ENCODE data around the gene MSI2. TPM values are rescaled to one million over a fixed set of nuclear protein-coding genes. Genes with fewer than 3 reads are reported as not detected.

The MSI2 gene
- total RNA-seq, 2 experiments from 2014 or later: 131 to 164 TPM

DNA sequence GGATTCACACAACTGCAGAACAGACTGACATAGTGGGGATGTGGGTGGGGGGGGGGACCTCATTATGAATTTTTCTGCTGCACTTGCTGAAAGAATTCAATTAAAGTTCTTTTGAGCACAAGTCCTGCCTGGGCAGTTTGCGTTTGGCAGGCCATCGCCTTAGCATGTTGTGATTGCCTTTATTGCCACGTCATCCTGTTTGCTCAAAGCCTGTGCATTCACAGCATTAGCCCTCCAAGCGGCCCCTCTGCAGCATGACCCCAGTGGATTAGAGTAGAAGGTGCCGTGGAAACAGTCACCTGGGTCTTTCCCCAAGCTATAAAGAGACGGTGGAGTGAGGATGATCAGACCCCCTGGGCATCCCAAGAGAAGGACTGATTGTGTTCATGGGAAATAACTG, 17.2 kb downstream of the MSI2 start:
- no peak overlapping the region for H3K4me3 ChIP-seq (ENCODE audit: low read depth, low read length, poor library complexity, severe bottlenecking)
- intact Hi-C loops (cut with micrococcal nuclease; ENCODE audit: unreplicated experiment): no loop called here
- peaks cover 81% of the 10 kb centered on the region for H3K36me3 ChIP-seq (ENCODE audit: insufficient read depth, low read length)
- no peaks in the 10 kb centered on the region for H3K79me2 ChIP-seq (ENCODE audit: insufficient read depth, low read depth, low read length)
- H3K4me1 ChIP-seq (ENCODE audit: insufficient read depth, low read length, poor library complexity, severe bottlenecking): no peaks in the 10 kb centered on the region
- CTCF ChIA-PET (ENCODE audit: unreplicated experiment): no interaction called here
- no peak for TF ChIP-seq EZH2phosphoT487 (IDR thresholded peaks at IDR 0.05; ENCODE audit: borderline replicate concordance, low read depth, low read length)
- TF ChIP-seq, protein P1, sequence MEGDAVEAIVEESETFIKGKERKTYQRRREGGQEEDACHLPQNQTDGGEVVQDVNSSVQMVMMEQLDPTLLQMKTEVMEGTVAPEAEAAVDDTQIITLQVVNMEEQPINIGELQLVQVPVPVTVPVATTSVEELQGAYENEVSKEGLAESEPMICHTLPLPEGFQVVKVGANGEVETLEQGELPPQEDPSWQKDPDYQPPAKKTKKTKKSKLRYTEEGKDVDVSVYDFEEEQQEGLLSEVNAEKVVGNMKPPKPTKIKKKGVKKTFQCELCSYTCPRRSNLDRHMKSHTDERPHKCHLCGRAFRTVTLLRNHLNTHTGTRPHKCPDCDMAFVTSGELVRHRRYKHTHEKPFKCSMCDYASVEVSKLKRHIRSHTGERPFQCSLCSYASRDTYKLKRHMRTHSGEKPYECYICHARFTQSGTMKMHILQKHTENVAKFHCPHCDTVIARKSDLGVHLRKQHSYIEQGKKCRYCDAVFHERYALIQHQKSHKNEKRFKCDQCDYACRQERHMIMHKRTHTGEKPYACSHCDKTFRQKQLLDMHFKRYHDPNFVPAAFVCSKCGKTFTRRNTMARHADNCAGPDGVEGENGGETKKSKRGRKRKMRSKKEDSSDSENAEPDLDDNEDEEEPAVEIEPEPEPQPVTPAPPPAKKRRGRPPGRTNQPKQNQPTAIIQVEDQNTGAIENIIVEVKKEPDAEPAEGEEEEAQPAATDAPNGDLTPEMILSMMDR (conservative IDR thresholded peaks at IDR 0.05; ENCODE audit: low read length): no peak
- no peak overlapping the region for H3K4me2 ChIP-seq (ENCODE audit: low read length)
- DNase-seq (ENCODE audit: low spot score): no peak
- H3K27ac ChIP-seq (ENCODE audit: low read depth, low read length, poor library complexity, severe bottlenecking): no peak overlapping the region
- no peaks in the 10 kb centered on the region for H4K20me1 ChIP-seq (ENCODE audit: insufficient read depth, low read length)
- H3K9me2 ChIP-seq (ENCODE audit: insufficient read depth, low read length): no peaks in the 10 kb centered on the region
- POLR2A ChIA-PET: interaction anchor here (0.7 kb wide), 1 partner anchor 84 kb away, joined by 6 read pairs; no protein-coding TSS in a partner anchor
- no peak overlapping the region for H2AFZ ChIP-seq (ENCODE audit: low read length)
- H3K9me3 ChIP-seq (ENCODE audit: low read length): no peaks in the 10 kb centered on the region
- BruUV-seq (replicated peaks): no TSS peak

DNA sequence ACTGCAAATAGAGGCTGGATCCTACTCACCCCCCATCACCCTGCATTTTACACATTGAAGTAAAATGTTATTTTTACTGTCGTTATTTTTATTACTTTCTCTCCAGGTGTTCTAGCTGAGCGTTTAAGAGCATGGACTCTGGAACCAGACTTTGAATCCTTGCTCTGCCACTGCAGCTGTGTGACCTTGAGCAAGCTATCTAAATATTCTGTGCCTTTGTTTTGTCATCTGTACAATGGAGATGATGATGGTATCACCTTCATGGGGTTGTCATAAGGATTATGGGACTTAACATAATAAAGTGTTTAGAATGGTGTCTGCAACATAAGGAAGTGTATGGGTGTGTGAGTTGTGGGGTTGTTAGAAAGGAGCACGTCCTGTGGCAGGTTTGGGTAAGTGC, 17.8 kb downstream of the MSI2 start:
- H2AFZ ChIP-seq (ENCODE audit: low read length): no peak overlapping the region
- no peaks in the 10 kb centered on the region for H3K9me3 ChIP-seq (ENCODE audit: low read length)
- no peak overlapping the region for H3K4me3 ChIP-seq (ENCODE audit: low read depth, low read length, poor library complexity, severe bottlenecking)
- ChIA-PET POLR2A (no interaction called here), CTCF (ENCODE audit: unreplicated experiment) (no interaction called here)
- peaks cover 83% of the 10 kb centered on the region for H3K36me3 ChIP-seq (ENCODE audit: insufficient read depth, low read length)
- no peaks in the 10 kb centered on the region for H3K4me1 ChIP-seq (ENCODE audit: insufficient read depth, low read length, poor library complexity, severe bottlenecking)
- H3K27ac ChIP-seq (ENCODE audit: low read depth, low read length, poor library complexity, severe bottlenecking): no peak overlapping the region
- no peaks in the 10 kb centered on the region for H3K79me2 ChIP-seq (ENCODE audit: insufficient read depth, low read depth, low read length)
- TF ChIP-seq, protein P1 (conservative IDR thresholded peaks at IDR 0.05; ENCODE audit: low read length): no peak
- TF ChIP-seq EZH2phosphoT487 (IDR thresholded peaks at IDR 0.05; ENCODE audit: borderline replicate concordance, low read depth, low read length): no peak
- no peak overlapping the region for H3K4me2 ChIP-seq (ENCODE audit: low read length)
- H3K9me2 ChIP-seq (ENCODE audit: insufficient read depth, low read length): no peaks in the 10 kb centered on the region
- no peak for DNase-seq (ENCODE audit: low spot score)
- intact Hi-C loops (cut with micrococcal nuclease; ENCODE audit: unreplicated experiment): no loop called here
- BruUV-seq (replicated peaks): no TSS peak
- H4K20me1 ChIP-seq (ENCODE audit: insufficient read depth, low read length): no peaks in the 10 kb centered on the region

DNA sequence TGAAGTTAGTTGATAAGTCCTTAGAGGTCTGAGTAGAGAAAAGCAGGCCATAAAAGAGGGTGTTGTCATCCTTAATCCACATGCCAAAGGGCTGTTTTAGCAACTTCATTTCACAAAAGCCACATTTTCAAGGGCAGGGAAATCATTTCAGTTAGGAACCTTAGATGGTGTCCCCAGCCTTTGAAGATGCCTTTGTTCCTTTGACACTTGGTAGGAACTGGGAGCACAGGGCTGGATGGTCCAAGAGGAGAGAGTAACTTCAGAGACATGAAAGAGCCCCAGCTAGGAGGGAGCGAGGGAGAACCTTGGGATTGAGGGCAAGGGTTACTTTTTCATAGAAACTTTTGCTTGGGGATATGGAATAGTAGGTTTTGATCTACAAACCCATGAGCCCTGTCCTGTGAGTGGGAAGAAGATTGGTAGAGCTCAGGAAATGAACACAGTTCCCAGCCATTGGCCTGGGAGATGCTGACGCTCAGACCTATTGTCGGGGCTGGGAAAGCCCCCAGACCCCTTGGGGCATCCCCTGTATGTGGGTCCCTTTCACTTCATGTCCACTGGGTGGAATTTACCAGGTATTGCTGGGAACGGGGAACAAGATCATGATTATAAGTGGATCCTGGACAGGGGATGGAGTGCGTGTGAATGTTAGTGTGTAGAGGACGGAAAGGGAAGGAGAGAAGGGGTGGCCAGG, 18.9 kb downstream of the MSI2 start:
- BruUV-seq (replicated peaks): no TSS peak
- TF ChIP-seq, protein P1 (conservative IDR thresholded peaks at IDR 0.05; ENCODE audit: low read length): no peak
- TF ChIP-seq EZH2phosphoT487 (IDR thresholded peaks at IDR 0.05; ENCODE audit: borderline replicate concordance, low read depth, low read length): no peak
- peaks cover 81% of the 10 kb centered on the region for H3K36me3 ChIP-seq (ENCODE audit: insufficient read depth, low read length)
- no peak for DNase-seq (ENCODE audit: low spot score)
- no peaks in the 10 kb centered on the region for H3K9me2 ChIP-seq (ENCODE audit: insufficient read depth, low read length)
- H3K79me2 ChIP-seq (ENCODE audit: insufficient read depth, low read depth, low read length): no peaks in the 10 kb centered on the region
- no peak overlapping the region for H3K4me3 ChIP-seq (ENCODE audit: low read depth, low read length, poor library complexity, severe bottlenecking)
- ChIA-PET CTCF (ENCODE audit: unreplicated experiment) (no interaction called here), POLR2A (no interaction called here)
- no peak overlapping the region for H3K27ac ChIP-seq (ENCODE audit: low read depth, low read length, poor library complexity, severe bottlenecking)
- H4K20me1 ChIP-seq (ENCODE audit: insufficient read depth, low read length): no peaks in the 10 kb centered on the region
- no peak overlapping the region for H3K4me2 ChIP-seq (ENCODE audit: low read length)
- no peaks in the 10 kb centered on the region for H3K4me1 ChIP-seq (ENCODE audit: insufficient read depth, low read length, poor library complexity, severe bottlenecking)
- H2AFZ ChIP-seq (ENCODE audit: low read length): no peak overlapping the region
- no peaks in the 10 kb centered on the region for H3K9me3 ChIP-seq (ENCODE audit: low read length)
- intact Hi-C loops (cut with micrococcal nuclease; ENCODE audit: unreplicated experiment): no loop called here
